SK-MEL-5 (cell line): ENCODE results near the gene FMO3. TPM values are rescaled to one million over a fixed set of nuclear protein-coding genes. Genes with fewer than 3 reads are reported as not detected.

ENCODE experiments used
- DNase-seq: peaks from one replicate; pipeline ENCODE4 v3.0.0-alpha.2; 2016; ENCODE audit warnings: low read depth, low spot score
- in situ Hi-C: cut with HindIII; loops from 2 replicates; pipeline ENCODE4 v1.10.0; 2016; ENCODE audit warnings: low sequenced_read_pairs, high pct_unique_total_duplicates, low pct_unique_long_range_greater_than_20kb
- polyA plus RNA-seq, 2 experiments: library from polyadenylated mRNA; depleted of rRNA; stranded (reverse); fragments of >200 nt; gene quantifications; 2 replicates each; pipeline ENCODE4 v1.2.3, GENCODE V29; 2015
- total RNA-seq: library from RNA; depleted of rRNA; stranded (reverse); fragments of >200 nt; shearing (Covaris generic); gene quantifications from 2 replicates; pipeline ENCODE4 v1.2.3, GENCODE V29; 2014; rRNA removed

FMO3 gene
- 0.11 and 0.21 TPM in 2 replicates for total RNA-seq
- 0.77 and 0.79 TPM in 2 replicates for polyA plus RNA-seq (2015; cell fraction: cytosol; rRNA removed)
- polyA plus RNA-seq (2015; cell fraction: nucleus; rRNA removed), result 0.73 TPM in 1 of 2 replicates, not detected in the other

DNA sequence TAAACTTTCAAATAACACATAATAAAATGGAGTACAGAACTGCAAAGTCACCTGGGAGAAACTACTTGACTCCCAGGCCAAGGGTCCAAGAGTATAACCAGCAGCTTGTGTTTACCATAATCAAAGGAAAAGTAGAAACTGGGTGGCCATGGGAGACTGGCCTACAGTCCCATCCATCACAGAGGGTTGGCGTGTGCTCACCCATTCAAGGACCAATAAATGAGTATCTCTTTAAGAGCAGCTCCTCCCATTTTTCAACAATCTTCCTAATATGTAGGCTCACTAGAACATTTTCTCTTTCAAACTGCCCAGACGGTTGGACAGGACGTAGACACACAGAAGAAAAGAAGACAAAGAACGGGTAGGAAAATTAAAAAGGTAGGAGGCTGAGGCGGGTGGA is at the start of gene FMO3:
Gene FMO3, plus strand, starts transcription at position 302 of the 400 bp plus-strand sequence. CDS start 1,754 bp downstream, outside the sequence.
- DNase-seq, result no peak

GRCh38 chr1:171048014-171048413 is 42.7 kb upstream of the FMO3 start:
- in situ Hi-C loops, result no loop called here
- no peak for DNase-seq

More for the DNA sequence above, at the start of gene FMO3:
- in situ Hi-C loops, result no loop called here

GRCh38 chr1:171052977-171053376 is 37.7 kb upstream of the FMO3 start:
- DNase-seq, result no peak
- in situ Hi-C loops, result no loop called here

- no peak for DNase-seq
- in situ Hi-C loops, result no loop called here
These were observed 34.6 kb upstream of the FMO3 start for GRCh38 chr1:171055966-171056643.

- in situ Hi-C loops, result no loop called here
These were observed 29.1 kb upstream of the FMO3 start for GRCh38 chr1:171061425-171062143.

DNA sequence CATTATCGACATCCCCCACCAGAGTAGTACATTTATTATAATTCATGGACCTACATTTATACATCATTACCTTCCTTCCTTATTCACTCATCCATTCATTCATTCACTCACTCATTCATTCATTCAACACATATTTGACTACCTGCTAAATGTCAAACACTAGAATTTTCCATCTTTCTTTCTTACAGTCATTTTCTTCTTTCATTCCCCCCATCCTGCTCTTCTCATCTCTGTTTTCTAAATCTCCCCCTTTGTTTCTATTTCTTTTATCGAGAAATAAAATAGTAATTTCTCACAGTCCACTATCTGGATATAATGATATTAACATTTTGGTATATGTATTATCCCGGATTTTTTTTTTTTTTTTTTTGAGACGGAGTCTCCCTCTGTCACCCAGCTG is 27.8 kb upstream of the FMO3 start:
- no peak for DNase-seq
- in situ Hi-C loops, result no loop called here

More at GRCh38 chr1:171061425-171062143, 29.1 kb upstream of the FMO3 start:
- DNase-seq, result no peak

DNA sequence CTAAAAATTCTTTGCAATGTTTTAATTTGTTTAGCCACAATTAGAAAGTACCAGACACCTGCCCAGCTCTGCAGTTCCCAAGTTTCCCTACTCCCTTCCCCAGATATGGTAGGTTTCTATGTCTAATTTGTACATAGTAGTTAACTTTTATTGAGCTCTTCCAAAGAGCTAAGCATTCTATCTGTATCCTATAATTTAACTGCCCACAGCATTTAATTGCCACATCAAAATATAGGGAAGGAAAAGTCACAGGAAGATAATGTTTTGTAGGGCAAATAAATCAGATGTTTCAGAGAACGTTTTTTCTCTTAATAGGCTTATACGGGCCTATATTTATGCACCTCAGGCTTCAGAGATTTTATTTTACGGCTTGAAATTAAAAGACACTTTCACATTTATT is 15.7 kb upstream of the FMO3 start:
- no peak for DNase-seq
- in situ Hi-C loops, result no loop called here

- peak; percentile 37 for DNase-seq
- in situ Hi-C loops, result no loop called here
These were observed 9.4 kb upstream of the FMO3 start for GRCh38 chr1:171081314-171081753.

DNA sequence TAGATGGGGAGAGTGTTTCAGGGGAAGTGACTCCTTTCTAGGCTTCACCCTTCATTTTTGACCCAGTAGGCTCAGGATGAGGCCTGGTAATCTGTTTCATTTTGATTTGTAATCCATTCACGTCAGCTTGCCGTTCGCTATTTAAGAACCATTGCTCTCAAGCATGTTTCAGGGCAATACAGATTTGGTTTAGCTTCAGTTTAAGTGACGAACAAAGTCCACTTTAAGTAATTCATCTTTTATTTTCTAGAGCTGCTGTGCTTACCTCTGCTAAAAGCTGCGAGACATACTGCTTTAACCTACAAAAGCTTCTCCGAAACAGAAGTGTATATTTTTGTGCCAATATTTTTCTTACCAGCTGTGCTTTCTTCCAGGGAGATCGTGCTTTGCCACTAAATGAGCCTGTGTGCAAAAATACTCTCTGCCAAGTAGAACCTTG is 8.9 kb upstream of the FMO3 start:
- DNase-seq, result no peak
- in situ Hi-C loops, result no loop called here

GRCh38 chr1:171082606-171083005 is 8.1 kb upstream of the FMO3 start:
- in situ Hi-C loops, result no loop called here
- DNase-seq, result no peak

DNA sequence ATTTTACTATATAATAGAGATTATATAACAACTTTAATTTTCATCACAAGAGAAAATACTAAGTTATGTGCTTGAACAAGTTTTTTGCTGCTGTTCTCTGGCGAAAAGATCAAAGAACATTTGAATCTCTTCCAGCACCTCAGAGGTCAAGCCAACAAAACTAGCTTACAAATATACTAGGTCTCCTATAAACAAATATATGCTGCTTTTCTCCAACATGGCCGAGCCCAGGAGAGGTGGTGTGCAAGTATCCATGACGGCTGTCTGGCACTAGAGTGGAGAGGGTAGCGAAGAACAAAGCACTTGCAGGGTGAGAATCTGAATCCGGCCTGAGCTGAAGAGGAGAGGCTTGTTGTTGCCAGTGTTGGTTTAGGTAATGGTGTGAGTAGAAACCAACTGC is 7.5 kb upstream of the FMO3 start:
- no peak for DNase-seq
- in situ Hi-C loops, result no loop called here

GRCh38 chr1:171084091-171084490 is 6.6 kb upstream of the FMO3 start:
- in situ Hi-C loops, result no loop called here
- DNase-seq, result no peak

DNA sequence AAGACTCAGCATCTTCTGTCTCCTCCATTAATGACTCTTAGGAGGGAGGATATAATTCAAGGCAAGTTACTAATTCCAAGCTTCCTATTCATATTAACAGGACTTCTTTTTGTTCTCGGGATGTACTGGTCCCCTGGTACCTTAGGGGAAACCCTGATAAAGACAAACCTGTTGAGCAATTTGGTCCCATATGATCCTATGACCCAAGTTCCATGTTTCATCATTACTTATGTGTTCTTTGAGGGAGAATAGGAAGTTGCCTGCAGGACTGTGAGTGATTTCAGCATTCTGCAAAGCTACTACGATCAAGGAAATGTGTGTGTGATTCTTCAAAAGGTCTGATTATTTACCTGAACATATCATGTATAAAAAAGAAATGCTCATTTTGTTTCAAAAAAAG is 5.8 kb upstream of the FMO3 start:
- in situ Hi-C loops, result no loop called here
- no peak for DNase-seq

DNA sequence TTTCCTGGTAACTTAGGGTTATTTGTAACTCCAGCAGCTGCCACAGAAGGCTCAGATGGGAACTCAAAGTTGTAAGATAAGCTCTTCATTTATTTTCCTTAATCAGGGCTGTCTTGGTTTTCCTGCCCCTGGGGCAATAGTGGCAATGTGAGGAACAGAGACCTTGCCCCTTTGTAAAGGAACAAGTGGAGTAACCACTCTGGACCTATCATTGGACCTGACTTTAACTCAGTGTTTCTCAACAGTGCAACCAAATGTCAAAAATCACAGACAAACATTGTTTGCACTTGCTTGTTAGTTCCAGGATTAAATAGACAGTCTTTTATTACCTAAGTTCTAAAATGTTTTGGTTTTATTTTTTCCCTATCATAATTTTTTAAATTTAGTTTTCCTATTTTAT is 2.8 kb upstream of the FMO3 start:
- DNase-seq, result no peak
- in situ Hi-C loops, result no loop called here

DNA sequence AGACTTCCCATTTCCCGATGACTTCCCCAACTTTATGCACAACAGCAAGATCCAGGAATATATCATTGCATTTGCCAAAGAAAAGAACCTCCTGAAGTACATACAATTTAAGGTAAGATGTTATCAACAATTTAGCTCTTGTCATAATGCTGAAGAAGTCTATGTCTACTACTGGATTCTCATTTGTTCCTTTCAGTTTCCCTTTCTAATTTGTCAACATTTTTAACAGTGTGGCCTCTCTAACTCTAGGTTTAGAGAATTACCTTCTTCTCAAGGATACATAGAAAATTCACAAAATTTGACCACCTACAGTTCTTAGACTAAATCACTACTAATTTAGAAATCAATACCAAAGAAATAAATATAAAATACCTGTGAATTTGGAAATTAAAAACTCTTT is 13.2 kb downstream of the FMO3 start:
- in situ Hi-C loops, result no loop called here
- no peak for DNase-seq

- in situ Hi-C loops, result no loop called here
- no peak for DNase-seq
These were observed 16.7 kb downstream of the FMO3 start for GRCh38 chr1:171107262-171107940.

- in situ Hi-C loops, result no loop called here
- DNase-seq, result no peak
These were observed 17.3 kb downstream of the FMO3 start for GRCh38 chr1:171107969-171108368.

DNA sequence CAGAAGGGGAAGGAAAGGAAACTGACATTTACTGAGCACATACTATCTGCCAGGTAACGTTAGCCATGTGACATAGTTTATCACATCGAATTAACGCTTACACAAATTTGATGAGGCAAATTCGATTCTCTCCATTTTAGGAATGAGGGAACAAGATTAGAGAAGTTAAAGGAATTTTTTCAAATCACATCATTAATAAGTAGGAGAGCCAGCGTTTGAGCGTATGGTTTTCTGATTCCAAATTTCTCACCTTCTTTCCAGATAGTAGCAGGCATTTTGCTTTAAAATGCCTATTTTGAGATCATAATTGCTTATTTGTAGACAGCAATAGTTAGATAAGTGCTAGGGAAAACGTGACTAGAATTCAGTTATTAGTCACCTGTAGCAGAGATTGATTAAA is 19.3 kb downstream of the FMO3 start:
- no peak for DNase-seq
- in situ Hi-C loops, result no loop called here
